Activated T-cell treated with anti-CD3 and anti-CD28 coated beads for 24 hours (primary cell): ENCODE results near the gene PRR22.

Experiments
- DNase-seq: peaks from one replicate; pipeline ENCODE4 v3.0.0-alpha.2; 2020; ENCODE audit warnings: low read depth

The PRR22 gene

DNA sequence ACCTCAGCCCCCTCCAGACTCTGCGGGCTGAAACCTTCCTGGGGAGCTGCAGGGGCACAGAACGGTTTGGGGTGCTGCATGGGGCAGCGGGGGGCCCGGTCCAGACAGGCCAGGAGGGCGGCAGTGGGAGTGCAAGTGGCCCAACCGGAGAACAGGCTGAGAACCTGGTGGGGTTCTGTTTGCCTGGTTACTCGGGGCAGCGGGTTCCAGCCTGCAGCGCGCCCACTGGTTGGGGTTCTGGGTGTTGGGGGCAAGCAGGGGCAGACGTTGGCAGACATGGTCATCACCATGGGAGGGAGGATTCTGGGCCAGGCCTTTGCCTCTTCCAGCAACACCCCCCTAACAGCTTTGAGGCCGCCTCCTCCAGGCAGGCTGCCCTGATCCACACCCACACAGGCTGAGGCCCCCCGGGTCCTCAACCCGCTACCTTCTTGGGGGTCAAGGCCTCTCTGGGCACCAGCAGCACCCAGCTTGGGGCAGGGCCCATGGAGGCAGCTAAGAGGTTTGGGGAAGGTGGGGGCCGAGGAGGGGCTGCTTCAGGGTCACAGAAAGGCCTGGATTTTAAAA lies at the start of gene PRR22:
TSS of gene PRR22 (minus strand) at position 166 of the 567 bp plus-strand sequence. CDS start at position 80, 86 bp downstream.
- DNase-seq = no peak

DNA sequence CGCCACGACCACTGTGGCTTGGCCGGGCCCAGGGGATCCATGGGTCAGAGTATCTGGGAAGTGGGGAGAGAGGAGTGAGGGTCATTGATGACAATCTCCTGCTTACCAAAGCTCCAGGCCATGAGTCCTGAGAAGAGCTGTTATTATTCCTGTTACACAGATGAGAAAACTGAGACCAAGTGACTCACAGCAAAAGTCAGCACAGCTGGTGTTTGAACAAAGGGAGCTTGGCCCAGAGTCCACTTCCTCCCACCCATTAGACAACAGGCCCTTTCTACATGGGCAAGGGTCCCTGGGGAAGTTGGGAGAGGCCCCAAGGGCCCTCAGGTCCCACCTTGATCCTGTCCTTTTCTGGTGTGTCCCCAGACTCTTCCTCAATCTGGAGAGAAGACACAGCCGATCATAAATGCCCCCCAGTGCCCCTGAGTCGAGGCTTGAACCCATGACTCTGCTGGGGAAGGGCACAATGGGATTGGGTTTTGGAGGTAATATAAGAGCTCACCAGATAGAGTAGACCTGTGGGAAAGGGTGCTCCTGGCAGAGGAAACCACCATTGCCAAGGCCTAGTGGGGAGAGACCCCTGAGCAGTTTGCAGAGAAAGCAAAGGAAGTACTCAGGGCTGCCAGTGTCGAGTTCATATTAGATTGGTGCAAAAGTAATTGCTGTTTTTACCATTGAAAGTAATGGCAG lies 48.1 kb upstream of the PRR22 start:
- no peak for DNase-seq

DNA sequence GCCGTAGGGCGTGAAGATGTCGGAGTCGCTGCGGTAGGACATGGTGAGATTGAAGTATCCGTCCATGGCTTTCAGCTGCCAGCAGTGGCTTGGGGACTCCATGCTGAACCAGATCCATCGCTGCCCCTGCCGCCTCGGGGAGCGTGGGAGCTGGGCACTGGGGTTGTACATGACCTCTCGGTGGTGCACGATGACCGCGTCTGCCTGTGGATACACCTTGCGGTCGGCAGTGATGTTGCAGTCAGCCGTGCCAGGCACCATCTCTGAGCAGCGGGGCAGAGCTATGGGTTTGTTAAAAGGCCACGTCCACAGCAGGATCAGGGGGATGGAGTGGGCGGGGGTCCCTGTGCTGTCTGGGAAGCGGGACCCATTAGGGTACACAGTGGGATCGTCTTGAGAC lies 47.5 kb upstream of the PRR22 start:
- no peak for DNase-seq

DNA sequence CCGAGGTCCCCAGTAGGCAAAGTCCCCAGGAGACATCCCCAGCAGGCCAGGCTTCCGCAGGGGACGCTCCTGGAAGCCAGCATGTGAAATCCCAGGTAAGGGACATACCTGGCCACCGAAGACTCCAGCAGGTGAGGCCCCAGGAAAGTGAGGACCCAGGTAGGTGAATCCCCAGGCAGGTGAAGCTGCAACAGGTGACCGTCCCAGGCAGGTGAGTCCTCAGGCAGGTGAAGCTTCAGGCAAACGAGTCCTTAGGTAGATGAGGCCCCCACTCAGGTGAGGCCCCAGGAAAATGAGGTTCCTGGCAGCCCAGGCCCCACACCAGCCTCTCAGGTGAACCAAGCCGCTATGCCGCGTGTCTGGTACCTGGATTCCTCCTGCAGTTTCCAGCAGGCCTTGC lies 46.6 kb upstream of the PRR22 start:
- DNase-seq = no peak

DNA sequence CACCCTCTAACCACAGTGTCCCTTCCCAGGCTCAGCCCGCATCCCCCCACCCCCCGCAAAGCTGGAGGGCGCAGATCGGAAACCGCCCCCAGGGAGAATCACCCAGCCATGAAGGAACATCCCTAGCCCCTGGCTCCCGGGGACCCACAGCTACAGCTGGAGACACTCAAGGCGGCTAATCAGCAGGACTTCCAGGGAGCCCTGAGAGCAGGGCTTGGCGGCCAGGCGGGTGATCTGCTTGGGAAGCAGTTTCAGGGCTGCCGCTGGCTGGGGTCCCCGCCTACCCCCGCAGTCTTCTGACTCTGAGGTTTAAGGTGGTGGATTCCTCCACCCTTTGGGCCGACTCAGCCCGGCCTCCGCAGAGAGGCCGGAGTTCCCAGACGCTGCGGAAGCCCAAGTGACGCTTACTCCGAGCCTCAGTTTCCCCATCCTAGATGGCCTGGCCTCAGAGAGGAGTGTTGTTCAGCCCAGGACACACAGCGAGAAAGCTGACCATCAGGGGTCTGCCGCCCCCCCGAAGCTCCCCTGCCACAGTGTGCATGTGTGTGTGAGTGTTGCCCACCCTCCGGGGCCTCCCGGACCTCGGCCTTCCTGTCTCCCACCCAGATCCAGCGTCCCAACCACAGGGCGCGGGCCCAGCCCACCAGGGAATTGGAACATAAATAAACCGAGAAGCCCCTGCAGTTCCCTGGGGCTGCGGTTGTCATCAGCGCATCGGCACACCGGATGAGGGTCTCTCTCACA lies 45.2 kb upstream of the PRR22 start:
- no peak for DNase-seq

DNA sequence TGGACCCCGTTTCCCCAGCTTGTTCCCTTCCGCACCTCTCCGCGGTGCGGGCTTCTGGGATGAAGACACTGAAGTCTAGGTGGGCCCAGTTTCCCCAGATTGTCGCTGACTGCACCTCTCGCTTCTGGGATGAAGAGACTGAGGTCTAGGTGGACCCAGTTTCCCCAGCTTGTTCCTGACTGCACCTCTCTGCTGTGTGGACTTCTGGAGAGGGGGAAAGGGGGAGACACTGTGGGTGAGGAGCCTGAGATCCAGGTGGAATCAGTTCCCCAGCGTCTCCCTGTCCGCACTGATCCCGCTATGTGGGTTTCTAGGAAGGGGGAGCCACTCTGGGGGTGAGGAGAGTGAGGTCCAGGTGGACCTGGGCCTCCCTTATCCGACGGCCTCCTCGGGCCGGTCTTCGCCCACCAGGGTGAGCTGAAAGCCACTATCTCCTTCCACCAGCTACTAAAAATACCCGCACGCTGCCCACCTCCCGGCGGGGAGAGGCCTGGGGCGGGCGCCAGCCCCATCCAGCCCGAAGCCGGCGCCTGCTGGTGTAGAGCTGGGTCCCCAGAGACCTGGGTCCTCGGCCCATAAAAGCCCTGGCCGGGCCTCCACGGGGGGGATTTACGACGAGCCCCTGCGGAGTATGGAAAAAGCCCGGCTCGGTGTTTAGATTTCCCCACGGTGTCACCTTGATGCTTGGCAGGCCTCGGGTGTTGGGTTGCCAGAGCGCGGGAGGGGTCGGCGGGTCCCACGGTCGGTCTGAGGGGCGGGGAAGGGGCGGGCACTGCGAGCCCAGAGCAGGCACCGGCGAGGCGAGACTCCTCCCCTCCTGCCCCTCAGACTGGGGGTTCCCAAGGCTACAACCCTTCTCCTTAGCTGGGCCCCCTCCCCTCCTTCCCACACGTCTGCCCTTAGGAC lies 44.4 kb upstream of the PRR22 start:
- DNase-seq = peak; percentile 19

DNA sequence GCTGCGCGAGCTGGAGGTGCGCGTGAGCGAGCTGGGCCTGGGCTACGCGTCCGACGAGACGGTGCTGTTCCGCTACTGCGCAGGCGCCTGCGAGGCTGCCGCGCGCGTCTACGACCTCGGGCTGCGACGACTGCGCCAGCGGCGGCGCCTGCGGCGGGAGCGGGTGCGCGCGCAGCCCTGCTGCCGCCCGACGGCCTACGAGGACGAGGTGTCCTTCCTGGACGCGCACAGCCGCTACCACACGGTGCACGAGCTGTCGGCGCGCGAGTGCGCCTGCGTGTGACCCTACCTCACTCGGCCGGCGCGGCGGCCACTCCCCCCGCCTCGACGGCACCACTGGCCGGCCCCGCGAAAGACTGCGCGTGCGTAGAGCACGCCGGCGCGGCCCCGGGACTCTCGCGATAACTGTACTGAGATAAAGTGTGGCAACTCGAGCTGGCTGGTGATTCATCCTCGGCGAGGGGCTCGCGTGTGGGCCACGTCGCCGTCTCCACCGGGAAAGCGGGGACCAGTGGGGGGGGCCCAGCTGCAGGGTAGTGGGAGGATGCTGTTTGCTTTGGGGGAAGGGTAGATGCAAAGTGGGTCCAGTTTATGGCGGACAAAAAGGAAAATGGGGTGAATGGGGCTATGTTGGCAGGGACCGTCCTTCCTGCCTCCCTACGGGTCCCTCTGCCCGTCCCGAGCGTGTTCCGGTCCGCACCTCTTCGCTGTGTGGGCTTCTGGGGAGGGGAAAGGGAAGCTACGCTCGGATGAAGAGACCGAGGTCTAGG lies 43.5 kb upstream of the PRR22 start:
- DNase-seq = peak; percentile 95

DNA sequence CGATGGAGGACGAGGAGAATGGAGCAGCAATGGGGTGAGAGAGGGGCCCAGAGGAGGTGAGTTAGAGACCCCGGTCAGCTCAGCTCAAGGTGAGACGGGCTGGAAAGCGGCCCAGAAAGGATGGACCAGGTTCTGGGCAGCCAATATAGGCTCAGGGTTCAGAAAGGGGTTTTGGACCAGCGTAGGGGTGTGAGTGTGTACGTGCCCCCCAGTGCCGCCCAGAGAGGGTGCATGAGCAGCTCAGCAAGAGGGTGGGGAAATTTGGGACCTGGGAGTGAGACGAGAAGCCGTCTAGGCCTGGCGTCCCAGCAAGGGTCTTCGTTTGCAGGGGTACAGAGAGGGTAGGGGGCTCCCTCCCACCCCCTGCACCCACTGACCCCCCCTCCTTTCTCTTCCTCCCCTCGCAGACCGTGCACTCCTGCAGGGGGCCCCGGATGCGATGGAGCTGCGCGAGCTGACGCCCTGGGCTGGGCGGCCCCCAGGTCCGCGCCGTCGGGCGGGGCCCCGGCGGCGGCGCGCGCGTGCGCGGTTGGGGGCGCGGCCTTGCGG lies 42.9 kb upstream of the PRR22 start:
- no peak for DNase-seq

DNA sequence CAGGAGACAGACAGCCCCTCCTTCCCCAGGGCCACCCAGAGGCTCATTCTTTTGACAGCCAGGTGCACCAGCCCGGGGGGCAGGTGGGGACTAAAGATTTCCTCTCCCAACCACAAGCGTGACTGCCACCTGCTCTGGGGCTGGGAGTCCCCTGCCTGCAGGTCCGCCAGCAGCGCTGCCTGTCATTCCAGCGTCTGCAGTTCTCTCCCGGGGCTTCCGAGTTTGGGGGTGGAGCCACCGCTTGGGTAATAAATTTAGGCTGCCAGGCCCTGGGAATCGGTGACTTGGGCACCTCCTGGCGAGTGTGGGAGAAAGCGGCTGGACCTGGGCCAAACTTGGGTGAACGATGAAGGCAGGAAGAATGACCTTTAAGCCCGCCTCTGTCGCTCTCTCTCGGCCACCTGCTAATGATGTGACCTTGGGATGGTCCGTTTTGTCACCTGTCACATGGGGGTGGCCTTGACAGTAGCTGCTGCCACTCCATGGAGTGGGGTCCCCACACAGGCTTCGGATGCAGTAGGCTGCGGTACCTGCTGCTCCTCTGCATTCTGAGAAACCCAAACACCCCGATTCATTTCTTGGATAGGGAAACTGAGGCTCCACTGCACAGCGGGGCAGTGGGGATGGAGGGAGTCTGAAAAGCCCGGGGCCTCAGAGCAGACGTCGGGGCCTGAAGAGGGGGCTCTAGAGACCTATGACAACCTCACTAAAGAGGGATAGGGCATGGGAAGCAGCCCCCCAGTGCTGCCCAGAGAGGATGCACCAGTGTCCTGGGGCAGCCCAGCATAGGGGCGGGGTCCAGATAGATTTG lies 42.2 kb upstream of the PRR22 start:
- no peak for DNase-seq

DNA sequence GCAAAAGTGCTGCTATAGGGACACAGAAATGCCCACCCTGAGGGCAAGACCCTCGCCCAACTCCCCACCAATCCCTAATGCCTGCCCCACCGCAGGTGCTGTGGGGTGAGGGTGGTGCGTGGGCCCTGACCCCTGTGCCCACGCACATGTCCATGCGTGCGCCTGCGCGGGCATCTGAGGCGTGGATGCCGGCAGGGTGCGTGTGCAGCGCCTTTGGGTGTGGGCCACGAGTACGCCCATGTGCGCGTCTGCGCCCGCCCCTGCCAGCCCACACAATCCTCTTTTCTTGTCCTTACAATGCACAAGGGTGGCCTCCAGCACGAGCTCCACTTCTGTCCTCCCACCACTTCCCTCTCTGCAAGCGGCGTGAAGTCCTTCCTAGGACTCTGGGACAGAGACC lies 40.6 kb upstream of the PRR22 start:
- no peak for DNase-seq

DNA sequence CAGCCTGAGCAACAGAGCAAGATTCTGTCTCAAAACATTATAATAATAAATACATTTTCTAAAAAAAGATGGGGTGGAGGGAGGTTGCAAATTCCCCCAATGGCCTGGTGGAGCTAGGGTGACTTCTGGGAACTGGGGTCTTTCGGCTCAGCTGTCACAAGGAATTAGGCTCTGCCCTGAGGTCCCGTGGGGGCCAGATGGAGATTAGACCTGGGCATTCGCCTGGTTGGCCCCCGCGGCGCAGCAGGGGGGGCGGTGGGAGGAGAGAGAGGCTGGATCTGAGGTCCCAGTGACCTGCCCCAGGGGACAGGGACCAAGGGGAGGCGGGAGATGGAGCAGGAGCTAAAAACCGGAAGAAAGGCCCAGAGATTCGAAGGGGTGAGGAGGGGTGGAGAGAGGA lies 40.2 kb upstream of the PRR22 start:
- no peak for DNase-seq

DNA sequence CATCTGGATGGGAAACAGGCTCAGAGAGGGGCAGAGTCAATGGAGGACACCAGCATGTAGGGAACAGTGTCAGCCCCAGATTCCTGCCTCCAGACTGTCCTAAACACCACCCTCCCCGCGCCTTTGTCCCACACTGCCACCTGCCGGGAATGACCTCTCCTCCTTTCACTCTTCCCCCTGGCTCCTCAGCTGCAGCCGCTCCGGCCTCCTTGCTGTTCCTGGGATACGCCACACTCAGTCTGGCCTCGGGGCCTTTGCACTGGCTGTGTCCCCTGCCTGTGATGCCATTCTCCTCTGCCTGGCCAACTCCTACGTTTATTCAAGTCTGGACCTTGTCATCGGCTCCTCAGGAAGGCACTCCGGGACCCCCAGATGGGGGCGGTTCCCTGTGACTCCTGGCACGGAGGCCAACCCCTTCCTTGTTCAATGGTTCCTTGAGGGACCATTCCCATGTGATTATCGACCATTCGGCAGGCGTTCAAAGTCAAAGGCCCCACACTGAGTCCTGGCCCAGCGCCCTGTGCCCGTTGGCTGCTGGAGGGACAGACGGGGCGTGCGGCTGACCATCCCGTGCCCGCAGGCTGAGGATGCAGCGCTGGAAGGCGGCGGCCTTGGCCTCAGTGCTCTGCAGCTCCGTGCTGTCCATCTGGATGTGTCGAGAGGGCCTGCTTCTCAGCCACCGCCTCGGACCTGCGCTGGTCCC lies 39.2 kb upstream of the PRR22 start:
- no peak for DNase-seq

DNA sequence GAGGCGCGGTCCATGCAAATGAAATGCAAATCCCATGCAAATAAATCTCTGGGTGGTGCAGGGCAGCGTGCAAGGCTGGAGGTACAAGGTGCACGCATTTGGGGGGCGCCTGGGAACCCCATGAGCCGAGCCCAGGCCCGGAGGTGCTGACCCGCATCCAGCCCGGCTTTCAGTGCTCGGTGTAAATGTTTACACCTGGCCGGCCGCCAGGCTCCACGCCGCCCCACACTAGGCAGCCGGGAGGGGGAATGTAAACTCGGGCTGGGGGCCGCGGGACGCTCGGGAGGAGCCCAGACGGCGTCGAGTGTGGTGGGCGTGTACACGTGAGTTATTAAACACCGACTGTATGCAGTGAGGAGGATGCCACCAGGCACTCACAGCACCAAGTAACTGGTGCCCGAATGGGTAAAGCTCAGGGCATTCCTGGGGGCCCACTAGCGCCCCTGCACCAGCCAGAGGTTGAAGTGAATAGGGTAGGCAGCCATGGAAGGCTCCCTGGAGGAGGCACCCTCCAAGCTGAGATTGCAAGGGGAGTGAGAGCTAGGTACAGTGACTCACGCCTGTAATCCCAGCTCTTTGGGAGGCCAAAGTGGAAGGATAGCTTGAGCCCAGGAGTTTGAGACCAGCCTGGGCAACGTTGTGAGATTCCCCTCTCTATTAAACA lies 37.8 kb upstream of the PRR22 start:
- no peak for DNase-seq

DNA sequence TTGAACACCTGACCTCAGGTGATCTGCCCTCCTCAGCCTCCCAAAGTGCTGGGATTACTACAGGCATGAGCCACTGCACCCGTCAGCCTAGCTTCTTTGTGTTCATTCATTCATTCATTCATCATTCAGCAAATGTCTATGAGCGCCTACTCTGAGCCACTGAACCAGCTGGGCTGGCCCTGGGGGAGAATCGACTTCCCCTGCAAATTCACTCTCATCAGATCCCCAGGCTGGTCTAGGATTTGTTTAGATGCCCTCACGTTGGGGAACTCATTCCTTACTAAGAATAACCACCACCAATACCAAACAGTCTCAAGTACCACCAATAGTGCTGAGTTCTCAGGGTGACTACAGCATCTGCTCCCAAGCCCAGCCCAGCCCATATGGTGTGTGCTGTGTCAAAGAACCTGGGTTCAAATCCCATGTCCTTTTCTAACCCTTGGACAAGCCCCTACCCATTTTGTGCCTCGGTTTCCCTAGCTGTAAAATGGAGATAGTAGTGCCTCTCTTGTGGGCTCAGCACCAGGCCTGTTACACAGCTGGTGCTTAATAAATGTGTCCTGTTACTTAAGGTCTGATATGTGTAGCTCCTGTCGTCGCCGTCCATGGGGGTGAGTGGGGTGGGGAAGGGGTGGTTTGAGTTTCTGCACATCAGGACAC lies 37.1 kb upstream of the PRR22 start:
- no peak for DNase-seq

DNA sequence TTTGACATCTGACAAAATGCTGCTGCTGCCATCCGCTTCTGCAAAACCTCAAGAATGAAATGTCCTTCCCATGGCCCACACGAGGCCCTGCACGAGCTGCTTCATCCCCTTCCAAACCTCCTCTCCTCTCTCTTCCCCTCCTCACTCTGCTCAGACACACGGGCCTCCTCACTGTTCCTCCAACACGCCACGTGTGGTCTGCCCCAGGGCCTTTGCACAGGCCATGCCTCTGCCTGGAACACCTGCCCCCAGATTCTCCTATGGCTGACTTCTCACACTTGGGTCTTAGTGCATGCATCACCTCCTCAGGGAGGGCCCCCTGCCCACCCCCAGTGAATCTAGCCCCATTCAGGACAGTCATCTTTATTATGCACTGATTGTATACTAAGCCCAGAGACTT lies 36.2 kb upstream of the PRR22 start:
- DNase-seq = no peak

DNA sequence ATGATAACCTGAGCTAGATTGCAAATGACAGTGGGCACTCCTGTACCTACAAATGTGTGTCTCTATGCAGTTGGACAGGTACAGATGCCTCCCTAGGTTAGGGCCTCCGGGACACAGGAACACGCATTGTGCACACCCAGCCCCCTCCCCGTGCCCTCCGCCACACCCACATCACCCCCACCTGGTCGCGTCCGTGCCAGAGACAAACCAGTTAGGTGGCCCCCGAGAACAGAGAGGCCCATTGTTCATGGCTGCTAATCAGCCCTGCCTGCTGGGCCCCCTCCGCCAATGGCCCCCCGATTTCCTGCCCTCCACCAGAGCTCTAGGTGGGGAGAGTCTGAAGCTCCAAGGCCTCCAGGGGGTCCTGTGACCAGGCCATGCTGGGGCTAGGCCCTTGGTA lies 34.0 kb upstream of the PRR22 start:
- DNase-seq = no peak

DNA sequence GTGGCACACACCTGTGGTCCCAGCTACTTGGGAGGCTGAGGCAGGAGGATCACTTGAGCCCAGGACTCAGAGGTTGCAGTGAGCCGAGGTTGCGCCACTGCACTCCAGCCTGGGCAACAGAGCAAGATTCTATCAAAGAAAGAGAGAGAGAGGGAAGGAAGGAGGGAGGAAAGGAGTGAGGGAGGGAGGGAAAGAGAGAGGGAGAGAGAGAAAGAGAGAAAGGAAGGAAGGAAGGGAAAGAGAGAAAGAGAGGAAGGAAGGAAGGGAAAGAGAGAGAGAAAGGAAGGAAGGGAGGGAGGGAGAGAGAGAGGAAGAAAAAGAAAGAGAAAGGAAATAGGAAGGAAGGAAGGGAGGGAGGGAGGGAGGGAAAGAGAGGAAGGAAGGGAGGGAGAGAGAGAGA lies 32.7 kb upstream of the PRR22 start:
- DNase-seq = no peak

DNA sequence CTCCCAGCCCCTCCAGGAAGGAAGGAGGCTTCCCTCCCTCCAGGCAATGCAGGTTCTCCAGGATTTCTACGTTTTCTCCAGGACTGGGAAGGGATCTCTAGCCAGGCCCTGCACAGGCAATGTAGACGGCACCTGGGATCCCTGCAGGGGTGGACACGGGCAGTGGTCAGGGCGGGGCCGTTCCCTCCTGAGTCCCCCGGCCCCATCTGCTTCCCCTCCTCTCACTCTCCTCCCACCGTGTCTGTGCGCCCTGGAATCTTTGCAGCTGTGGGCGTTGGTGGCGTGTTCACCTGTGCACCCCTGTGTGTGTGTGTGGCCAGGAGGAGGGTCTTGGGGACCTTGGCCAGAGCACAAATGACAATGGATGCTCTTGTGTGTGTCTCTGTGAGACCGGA lies 30.3 kb upstream of the PRR22 start:
- DNase-seq = no peak
